HT1080 (cell line): ENCODE results near the gene SHLD2. TPM values are rescaled to one million over a fixed set of nuclear protein-coding genes. Genes with fewer than 3 reads are reported as not detected.
"Not testable (repeated sequence)": the region's sequence is repeated elsewhere in the genome, so short reads cannot be mapped to it uniquely, and the experiment has no call there.

Source experiments
- DNase-seq: peaks from one replicate; pipeline ENCODE4 v3.0.0-alpha.2; 2015; ENCODE audit warnings: low read depth
- polyA plus RNA-seq, 2 experiments: library from polyadenylated mRNA; depleted of rRNA; stranded (reverse); fragments of >200 nt; gene quantifications; 2 replicates each; pipeline ENCODE4 v1.2.3, GENCODE V29; 2015
- total RNA-seq: library from RNA; depleted of rRNA; stranded (reverse); fragments of >200 nt; shearing (Covaris generic); gene quantifications from 2 replicates; pipeline ENCODE4 v1.2.3, GENCODE V29; 2014; rRNA removed

SHLD2 gene, protein sequence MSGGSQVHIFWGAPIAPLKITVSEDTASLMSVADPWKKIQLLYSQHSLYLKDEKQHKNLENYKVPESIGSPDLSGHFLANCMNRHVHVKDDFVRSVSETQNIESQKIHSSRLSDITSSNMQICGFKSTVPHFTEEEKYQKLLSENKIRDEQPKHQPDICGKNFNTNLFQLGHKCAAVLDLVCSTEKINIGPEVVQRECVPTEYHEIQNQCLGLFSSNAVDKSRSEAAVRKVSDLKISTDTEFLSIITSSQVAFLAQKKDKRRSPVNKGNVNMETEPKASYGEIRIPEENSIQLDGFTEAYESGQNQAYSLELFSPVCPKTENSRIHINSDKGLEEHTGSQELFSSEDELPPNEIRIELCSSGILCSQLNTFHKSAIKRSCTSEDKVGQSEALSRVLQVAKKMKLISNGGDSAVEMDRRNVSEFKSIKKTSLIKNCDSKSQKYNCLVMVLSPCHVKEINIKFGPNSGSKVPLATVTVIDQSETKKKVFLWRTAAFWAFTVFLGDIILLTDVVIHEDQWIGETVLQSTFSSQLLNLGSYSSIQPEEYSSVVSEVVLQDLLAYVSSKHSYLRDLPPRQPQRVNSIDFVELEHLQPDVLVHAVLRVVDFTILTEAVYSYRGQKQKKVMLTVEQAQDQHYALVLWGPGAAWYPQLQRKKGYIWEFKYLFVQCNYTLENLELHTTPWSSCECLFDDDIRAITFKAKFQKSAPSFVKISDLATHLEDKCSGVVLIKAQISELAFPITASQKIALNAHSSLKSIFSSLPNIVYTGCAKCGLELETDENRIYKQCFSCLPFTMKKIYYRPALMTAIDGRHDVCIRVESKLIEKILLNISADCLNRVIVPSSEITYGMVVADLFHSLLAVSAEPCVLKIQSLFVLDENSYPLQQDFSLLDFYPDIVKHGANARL
- total RNA-seq, result 36.8 and 40.6 TPM in 2 replicates
- 27.8 and 30.2 TPM in 2 replicates for polyA plus RNA-seq (2015; cell fraction: cytosol; rRNA removed)
- polyA plus RNA-seq (2015; cell fraction: nucleus; rRNA removed), result 21.6 and 23.0 TPM in 2 replicates

DNA sequence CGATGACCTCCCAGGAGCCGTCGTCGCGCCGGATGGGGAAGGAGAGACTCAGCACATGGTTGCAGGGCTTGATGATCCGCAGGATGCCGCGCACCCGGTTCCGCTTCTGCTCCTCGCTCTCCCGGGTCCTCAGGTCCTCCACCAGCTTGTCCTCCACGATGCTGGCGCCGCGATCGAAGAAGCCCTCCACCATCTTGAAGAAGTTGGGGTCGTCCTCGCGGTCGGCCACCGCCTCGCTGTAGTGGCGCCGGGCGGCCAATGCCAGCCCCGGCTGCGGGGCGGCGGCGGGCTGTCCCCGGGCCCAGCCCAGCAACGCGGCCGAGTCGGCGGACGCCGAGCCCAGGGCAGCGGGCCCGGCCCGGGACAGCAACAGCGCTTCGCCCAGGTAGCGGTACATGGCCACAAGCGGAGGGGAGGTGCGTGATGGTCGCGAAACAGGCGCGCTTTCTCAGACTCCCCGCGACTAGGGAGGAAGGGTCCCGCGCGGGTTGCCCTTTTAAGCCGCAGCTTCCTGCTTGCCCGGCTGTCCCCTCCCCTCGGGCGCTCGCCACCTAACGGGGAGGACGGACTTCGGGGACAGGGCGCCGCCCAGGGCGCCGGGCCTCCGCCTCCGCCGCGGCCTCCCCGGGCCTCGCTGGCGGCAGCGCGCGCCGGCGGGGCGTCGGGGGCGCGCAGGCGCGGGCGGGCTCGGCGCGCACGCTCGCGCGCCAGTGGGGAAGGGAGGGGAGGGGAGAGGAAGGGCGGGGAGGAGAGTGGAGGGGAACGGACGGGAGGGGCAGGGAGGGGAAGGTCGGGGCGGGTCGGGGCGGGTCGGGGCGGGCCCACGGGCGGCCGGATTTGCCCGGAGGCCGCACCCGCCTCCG is at the start of gene SHLD2, which contains the start of gene GLUD1:
Gene SHLD2, plus strand, starts transcription at position 834 of the 863 bp plus-strand sequence. CDS start 56,149 bp downstream, outside the sequence.
Gene GLUD1, minus strand, starts transcription at position 471 of the 863 bp plus-strand sequence. Its CDS starts 74 bp downstream, at position 397.
- peak; percentile 87 for DNase-seq

DNA sequence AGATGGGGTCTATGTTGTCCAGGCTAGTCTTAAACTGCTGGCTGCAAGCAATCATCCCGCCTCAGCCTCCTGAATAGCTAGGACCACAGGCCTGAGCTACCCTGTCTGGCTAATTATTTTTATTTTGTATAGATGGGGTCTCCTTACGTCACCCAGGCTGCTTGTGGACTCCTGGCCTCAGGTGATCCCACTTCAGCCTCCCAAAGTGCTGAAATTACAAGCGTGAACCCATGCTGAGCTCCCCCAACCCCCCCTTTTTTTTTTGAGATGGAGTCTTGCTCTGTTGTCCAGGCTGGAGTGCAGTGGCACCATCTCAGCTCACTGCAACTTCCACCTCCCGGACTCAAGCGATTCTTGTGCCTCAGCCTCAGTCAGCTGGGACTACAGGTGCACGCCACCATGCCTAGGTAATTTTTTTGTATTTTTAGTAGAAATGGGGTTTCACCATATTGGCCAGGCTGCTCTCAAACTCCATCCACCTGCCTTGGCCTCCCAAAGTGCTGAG is 49.5 kb upstream of the SHLD2 start:
- no peak for DNase-seq

DNA sequence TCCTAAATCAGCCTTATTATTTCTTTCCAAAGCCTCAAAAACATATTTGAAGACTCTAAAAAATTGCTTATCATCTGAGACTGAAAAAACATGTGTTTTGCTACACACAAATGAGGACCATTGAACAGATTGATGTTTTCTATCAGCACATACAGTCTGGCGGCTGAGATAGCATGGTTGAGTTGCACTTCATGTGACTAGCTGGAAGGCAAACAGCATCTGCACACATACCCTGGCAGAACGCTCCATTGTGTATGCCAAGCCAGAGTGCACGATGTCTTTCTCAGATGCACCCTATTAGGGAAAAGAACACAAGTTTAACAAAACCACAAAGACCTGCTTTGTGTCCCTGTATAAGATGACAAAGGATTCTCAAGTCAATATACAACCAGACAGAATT is 41.9 kb upstream of the SHLD2 start:
- DNase-seq, result no peak

- DNase-seq, result no peak
Observed at GRCh38 chr10:87053577-87054181, 41.3 kb upstream of the SHLD2 start.

DNA sequence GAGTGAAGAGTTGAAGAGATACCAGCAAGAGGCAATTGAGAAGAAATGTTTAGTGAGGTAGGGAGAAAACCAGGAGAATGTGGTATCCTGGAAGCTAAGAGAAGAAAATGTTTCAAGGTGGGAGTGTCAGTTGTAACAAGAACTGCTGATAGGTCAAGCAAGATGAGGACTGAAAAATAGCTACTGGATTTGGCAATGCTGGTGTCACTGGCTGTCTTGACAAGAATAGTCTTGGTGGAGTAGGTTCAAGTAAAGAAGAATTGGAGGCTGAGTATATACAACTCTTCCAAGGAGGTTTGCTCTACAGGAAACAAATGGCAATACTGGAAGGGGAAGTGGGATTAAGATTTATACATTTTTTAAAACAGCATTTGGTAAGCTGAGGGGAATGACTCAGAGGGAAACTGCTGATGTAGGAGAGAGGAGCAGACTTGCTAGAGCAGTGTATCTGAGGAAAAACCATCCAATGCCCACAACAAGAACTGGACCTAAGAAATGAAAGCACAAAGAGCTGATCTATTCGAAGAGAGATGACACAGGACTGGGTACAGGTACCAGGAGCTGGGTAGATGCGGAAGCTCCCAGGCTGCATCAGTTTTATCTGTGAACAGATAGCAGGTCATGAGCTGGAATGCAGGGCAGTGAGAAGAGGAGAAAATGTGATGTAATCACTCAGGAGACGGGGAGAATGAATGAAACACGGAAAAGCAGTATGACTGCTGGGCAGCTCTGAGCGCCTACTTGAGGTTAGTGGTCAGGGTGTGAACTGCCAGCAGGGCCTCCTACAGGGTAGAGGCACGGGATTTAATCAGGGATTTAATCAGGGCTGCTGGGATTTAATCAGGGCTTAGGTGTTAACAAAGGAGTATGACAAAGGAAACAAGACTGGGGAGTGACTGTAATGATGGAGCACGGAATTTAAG is 40.4 kb upstream of the SHLD2 start:
- DNase-seq, result peak; percentile 79

GRCh38 chr10:87058171-87058570 is 36.8 kb upstream of the SHLD2 start:
- DNase-seq, result no peak

- DNase-seq, result no peak
Observed at GRCh38 chr10:87059401-87059800, 35.6 kb upstream of the SHLD2 start.

GRCh38 chr10:87060280-87060928 is 34.6 kb upstream of the SHLD2 start:
- DNase-seq, result no peak

- no peak for DNase-seq
Observed at GRCh38 chr10:87064651-87065050, 30.4 kb upstream of the SHLD2 start.

DNA sequence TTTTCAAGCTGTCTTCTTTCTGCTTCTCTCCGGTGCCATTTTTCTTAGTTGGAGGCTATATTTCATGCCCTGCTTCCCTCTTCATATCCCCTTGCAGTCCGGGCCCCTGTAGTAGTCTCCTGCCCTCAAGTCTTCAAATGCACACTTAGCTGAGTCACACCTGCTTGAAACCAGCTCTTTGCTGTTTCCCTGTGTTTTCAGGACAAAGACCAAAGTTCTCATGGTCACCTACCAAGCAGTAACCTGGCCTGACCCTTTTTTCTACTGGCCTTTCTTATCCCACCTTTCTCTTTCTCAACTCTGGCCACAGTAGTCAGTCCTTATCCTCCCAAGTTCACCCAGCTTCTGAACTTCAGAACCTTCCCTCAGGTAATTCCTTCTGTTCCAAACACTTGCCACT is 28.8 kb upstream of the SHLD2 start:
- DNase-seq, result no peak

- DNase-seq, result no peak
Observed at GRCh38 chr10:87066865-87067264, 28.1 kb upstream of the SHLD2 start.

- no peak for DNase-seq
Observed at GRCh38 chr10:87068281-87068680, 26.7 kb upstream of the SHLD2 start.

- DNase-seq, result no peak
Observed at GRCh38 chr10:87072449-87072848, 22.6 kb upstream of the SHLD2 start.

DNA sequence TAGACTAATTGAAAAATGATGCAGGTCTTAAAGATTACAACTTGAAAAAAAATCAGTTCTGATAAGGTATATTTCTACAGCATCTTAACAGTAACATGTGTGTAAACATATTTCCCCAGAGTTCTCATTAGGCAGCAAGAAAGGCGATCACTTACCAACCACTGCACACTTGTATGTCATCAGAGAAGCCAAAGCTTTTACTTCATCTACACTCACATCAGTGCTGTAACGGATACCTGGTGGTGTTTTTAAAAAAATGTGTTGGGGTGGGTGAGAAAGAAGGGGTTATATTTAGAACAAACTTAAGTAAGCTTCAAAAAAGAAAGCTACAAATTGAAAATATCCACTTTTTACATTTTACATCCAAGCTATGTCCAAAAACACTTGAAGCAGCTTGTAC is 18.6 kb upstream of the SHLD2 start:
- not testable (repeated sequence) for DNase-seq

DNA sequence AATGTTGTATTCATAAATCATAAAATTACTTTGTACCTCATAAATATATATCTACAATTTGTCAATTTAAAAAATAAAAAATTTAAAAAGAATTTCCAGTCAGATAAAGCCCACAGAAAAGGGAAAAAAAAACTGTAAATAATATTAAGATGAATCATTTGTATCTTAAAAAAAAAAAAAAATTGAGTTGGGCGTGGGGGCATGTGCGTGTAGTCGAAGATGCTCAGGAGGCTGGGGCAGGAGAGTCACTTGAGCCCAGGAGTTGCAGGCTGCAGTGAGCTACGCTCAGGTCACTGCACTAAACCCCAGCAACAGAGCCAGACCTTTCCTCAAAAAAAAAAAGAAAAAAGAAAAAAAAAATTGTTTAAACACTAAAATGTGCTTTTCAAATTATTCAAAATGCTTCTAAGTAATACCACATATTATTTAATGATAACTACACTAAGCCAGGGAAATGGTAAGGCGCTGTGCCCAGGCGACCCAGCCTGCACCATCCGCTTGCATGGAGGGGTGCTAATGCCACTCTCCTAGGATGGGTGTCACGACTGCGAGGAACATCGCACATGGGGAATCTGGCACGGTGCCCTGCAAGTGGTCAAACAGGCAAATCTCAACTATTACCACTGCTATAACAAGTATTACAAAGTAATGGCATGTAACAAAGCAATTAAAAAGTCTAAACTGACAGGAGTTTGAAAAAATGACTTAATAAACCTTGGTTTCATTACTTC is 15.7 kb upstream of the SHLD2 start:
- no peak for DNase-seq

DNA sequence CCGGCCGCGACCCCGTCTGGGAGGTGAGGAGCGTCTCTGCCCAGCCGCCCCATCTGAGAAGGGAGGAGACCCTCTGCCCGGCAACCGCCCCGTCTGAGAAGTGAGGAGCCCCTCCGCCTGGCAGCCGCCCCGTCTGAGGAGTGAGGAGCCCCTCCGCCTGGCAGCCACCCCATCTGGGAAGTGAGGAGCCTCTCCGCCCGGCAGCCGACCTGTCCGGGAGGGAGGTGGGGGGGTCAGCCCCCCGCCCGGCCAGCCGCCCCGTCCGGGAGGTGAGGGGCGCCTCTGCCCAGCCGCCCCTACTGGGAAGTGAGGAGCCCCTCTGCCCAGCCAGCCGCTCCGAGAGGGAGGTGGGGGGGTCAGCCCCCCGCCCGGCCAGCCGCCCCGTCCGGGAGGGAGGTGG is 14.4 kb upstream of the SHLD2 start:
- DNase-seq, result not testable (repeated sequence)

GRCh38 chr10:87081574-87081973 is 13.4 kb upstream of the SHLD2 start:
- DNase-seq, result not testable (repeated sequence)

- DNase-seq, result not testable (repeated sequence)
Observed at GRCh38 chr10:87082219-87082618, 12.8 kb upstream of the SHLD2 start.
